ENCODE results near the gene FAM78B. TPM values are rescaled to one million over a fixed set of nuclear protein-coding genes. Genes with fewer than 3 reads are reported as not detected.

The FAM78B gene
- total and polyA plus RNA-seq, 2 donors (not counting 3 experiments of a cell fraction or from before 2014, with no cell fraction given) = 0.10 TPM; not detected in 1

DNA sequence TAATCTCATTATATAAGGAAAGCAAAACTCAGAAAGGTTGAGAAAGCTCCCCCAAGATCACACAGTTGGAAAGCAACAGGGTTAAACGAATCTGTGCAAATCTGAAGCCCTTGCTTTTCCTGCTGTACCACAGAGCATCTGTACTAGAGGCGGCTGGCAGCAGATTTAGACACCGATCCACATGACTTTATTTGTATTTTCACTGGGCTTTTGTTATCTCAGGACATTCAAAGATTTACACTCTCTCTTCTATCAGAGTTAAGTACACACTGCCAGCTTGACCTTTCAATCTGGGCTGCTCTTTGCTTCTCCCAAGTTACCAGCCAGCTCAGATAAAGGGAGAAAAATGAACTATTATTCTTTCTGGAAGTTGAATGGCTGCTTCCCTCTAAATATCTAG is 146.6 kb downstream of the FAM78B start:
- no peak overlapping the region for H3K4me3 ChIP-seq (replicated peaks in 1 of 3; ENCODE audit: insufficient read depth in 1 of 3, low read depth in 1 of 3, low read length in 3 of 3)
- H3K4me1 ChIP-seq (ENCODE audit: control insufficient read depth, extremely low read depth, insufficient read depth, low read length) = no peaks in the 10 kb centered on the region
- H3K4me2 ChIP-seq (ENCODE audit: insufficient read depth, low read length) = no peak overlapping the region
- TF ChIP-seq GATA2 (IDR thresholded peaks at IDR 0.05; ENCODE audit: insufficient read depth, insufficient read length, low read depth, low read length) (no peak), POLR2AphosphoS5 (IDR thresholded peaks at IDR 0.05; ENCODE audit: insufficient read depth, low read depth, low read length) (no peak), JUN (IDR thresholded peaks at IDR 0.05; ENCODE audit: borderline replicate concordance, insufficient read depth, insufficient read length, low read depth) (no peak), EZH2 (IDR thresholded peaks at IDR 0.05; ENCODE audit: borderline replicate concordance, low read depth, low read length, severe bottlenecking) (no peak), MYC (IDR thresholded peaks at IDR 0.05; ENCODE audit: low read depth, low read length) (no peak), FOS (IDR thresholded peaks at IDR 0.05; ENCODE audit: borderline replicate concordance, insufficient read depth, low read length) (no peak), POLR2A (IDR thresholded peaks at IDR 0.05; ENCODE audit: low read depth, low read length) (no peak)
- TF ChIP-seq, protein P1, sequence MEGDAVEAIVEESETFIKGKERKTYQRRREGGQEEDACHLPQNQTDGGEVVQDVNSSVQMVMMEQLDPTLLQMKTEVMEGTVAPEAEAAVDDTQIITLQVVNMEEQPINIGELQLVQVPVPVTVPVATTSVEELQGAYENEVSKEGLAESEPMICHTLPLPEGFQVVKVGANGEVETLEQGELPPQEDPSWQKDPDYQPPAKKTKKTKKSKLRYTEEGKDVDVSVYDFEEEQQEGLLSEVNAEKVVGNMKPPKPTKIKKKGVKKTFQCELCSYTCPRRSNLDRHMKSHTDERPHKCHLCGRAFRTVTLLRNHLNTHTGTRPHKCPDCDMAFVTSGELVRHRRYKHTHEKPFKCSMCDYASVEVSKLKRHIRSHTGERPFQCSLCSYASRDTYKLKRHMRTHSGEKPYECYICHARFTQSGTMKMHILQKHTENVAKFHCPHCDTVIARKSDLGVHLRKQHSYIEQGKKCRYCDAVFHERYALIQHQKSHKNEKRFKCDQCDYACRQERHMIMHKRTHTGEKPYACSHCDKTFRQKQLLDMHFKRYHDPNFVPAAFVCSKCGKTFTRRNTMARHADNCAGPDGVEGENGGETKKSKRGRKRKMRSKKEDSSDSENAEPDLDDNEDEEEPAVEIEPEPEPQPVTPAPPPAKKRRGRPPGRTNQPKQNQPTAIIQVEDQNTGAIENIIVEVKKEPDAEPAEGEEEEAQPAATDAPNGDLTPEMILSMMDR (IDR thresholded peaks at IDR 0.05; ENCODE audit: extremely low read depth in 1 of 2, insufficient read depth in 1 of 2, low read depth in 1 of 2, low read length in 2 of 2) = no peak
- TF ChIP-seq, protein P2, sequence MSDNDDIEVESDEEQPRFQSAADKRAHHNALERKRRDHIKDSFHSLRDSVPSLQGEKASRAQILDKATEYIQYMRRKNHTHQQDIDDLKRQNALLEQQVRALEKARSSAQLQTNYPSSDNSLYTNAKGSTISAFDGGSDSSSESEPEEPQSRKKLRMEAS (IDR thresholded peaks at IDR 0.05; ENCODE audit: insufficient read depth, insufficient read length) = no peak
- no peaks in the 10 kb centered on the region for H3K9me1 ChIP-seq (replicated peaks; ENCODE audit: control insufficient read depth, extremely low read depth, insufficient read depth, low read length)
- no peaks in the 10 kb centered on the region for H3K9me3 ChIP-seq (replicated peaks; ENCODE audit: control insufficient read depth, insufficient read depth, low read length)
- H3K9ac ChIP-seq (replicated peaks; ENCODE audit: extremely low read depth, insufficient read depth, low read length) = no peak overlapping the region
- ChIA-PET CTCF (no interaction called here), POLR2A (no interaction called here)
- no peaks in the 10 kb centered on the region for H3K36me3 ChIP-seq (ENCODE audit: control insufficient read depth in 2 of 2, extremely low read depth in 1 of 2, insufficient read depth in 2 of 2, low read length in 2 of 2)
- FAIRE-seq (no peak), DNase-seq (ENCODE audit: low read depth, low spot score) (no peak)
- no peak overlapping the region for H2AFZ ChIP-seq (ENCODE audit: low read depth, low read length)
- H3K79me2 ChIP-seq (ENCODE audit: control insufficient read depth, insufficient read depth, low read length) = no peaks in the 10 kb centered on the region
- no peaks in the 10 kb centered on the region for H3K27me3 ChIP-seq (ENCODE audit: control insufficient read depth in 2 of 2, insufficient read depth in 2 of 2, low read length in 2 of 2)
- no peak overlapping the region for H3K27ac ChIP-seq (ENCODE audit: insufficient read depth, low read depth, low read length)
- intact Hi-C loops (cut with micrococcal nuclease) = no loop called here
- dilution Hi-C loops (cut with MboI; ENCODE audit: extremely low pct_ligation_motif_present, low sequenced_read_pairs) = no loop called here
- BruUV-seq (replicated peaks) = no TSS peak
- no peaks in the 10 kb centered on the region for H4K20me1 ChIP-seq (replicated peaks; ENCODE audit: control insufficient read depth, extremely low read depth, insufficient read depth, low read length)

MicroRNAs encoded within 50 kb of the gene (microRNA counts, 767-probe panel; counts per million panel counts)
- microRNA hsa-miR-921 = 723 counts per million, percentile 96 among the panel's probes with 10 or more counts

Small RNA genes within 50 kb of the gene (microRNA-seq; reads per million reads assigned to microRNA genes)
- gene MIR921 (ENCODE audit: borderline number of aligned reads, borderline replicate concordance) = not detected

Small RNA genes within 50 kb of the gene (small RNA-seq; reads per million reads assigned to genes)
- gene MIR921 (ENCODE audit: insufficient read depth, insufficient read length, low read depth, low replicate concordance) (not detected), gene RNA5SP64 (ENCODE audit: insufficient read depth, insufficient read length, low read depth, low replicate concordance) (not detected)
